ENCODE measurements around the gene RRM2.
A peak's percentile ranks its signal among the peaks of the same experiment; 100 is the strongest.

The RRM2 gene

GRCh38 chr2:10132043-10132575, 9.6 kb downstream of the RRM2 start:
- H3K27me3 ChIP-seq (ENCODE audit: insufficient read depth, poor library complexity, severe bottlenecking): no peaks in the 10 kb centered on the region
- DNase-seq (ENCODE audit: low read depth in 1 of 2, low spot score in 1 of 2): no peak
- no peak overlapping the region for H3K27ac ChIP-seq (replicated peaks)
- TF ChIP-seq REST (IDR thresholded peaks at IDR 0.05; ENCODE audit: insufficient replicate concordance, low read depth) (no peak), CTCF (IDR thresholded peaks at IDR 0.05; ENCODE audit: insufficient read depth, low read length) (no peak), GABPA (IDR thresholded peaks at IDR 0.05; ENCODE audit: low read depth) (no peak), POLR2AphosphoS5 (IDR thresholded peaks at IDR 0.05; ENCODE audit: low read depth) (peak; percentile 50), SPI1 (IDR thresholded peaks at IDR 0.05; ENCODE audit: borderline replicate concordance, low read depth) (no peak)
- H3K4me3 ChIP-seq (replicated peaks; ENCODE audit: insufficient read depth, low read length): no peak overlapping the region

GRCh38 chr2:10132596-10132995, 10.1 kb downstream of the RRM2 start:
- no peaks in the 10 kb centered on the region for H3K27me3 ChIP-seq (ENCODE audit: insufficient read depth, poor library complexity, severe bottlenecking)
- TF ChIP-seq POLR2AphosphoS5 (IDR thresholded peaks at IDR 0.05; ENCODE audit: low read depth): no peak; the same call in 1 of the 2 replicates
- no peak for TF ChIP-seq SPI1 (IDR thresholded peaks at IDR 0.05; ENCODE audit: borderline replicate concordance, low read depth)
- no peak for TF ChIP-seq GABPA (IDR thresholded peaks at IDR 0.05; ENCODE audit: low read depth)
- no peak for TF ChIP-seq CTCF (IDR thresholded peaks at IDR 0.05; ENCODE audit: insufficient read depth, low read length)
- TF ChIP-seq REST (IDR thresholded peaks at IDR 0.05; ENCODE audit: insufficient replicate concordance, low read depth): no peak
- no peak for DNase-seq (ENCODE audit: low read depth in 1 of 2, low spot score in 1 of 2)
- H3K4me3 ChIP-seq (replicated peaks; ENCODE audit: insufficient read depth, low read length): no peak overlapping the region
- no peak overlapping the region for H3K27ac ChIP-seq (replicated peaks)

GRCh38 chr2:10132996-10133647, 10.6 kb downstream of the RRM2 start:
- H3K27ac ChIP-seq (replicated peaks): no peak overlapping the region
- no peak overlapping the region for H3K4me3 ChIP-seq (replicated peaks; ENCODE audit: insufficient read depth, low read length)
- no peak for DNase-seq (ENCODE audit: low read depth in 1 of 2, low spot score in 1 of 2)
- no peaks in the 10 kb centered on the region for H3K27me3 ChIP-seq (ENCODE audit: insufficient read depth, poor library complexity, severe bottlenecking)
- no peak for TF ChIP-seq CTCF (IDR thresholded peaks at IDR 0.05; ENCODE audit: insufficient read depth, low read length)
- TF ChIP-seq SPI1 (IDR thresholded peaks at IDR 0.05; ENCODE audit: borderline replicate concordance, low read depth): no peak
- TF ChIP-seq REST (IDR thresholded peaks at IDR 0.05; ENCODE audit: insufficient replicate concordance, low read depth): no peak
- 0 out of 2 replicates have a peak, but pooled peaks have one; percentile 16 for TF ChIP-seq POLR2AphosphoS5 (IDR thresholded peaks at IDR 0.05; ENCODE audit: low read depth)
- no peak for TF ChIP-seq GABPA (IDR thresholded peaks at IDR 0.05; ENCODE audit: low read depth)
